Esophagus muscularis mucosa (tissue), 4 donors: ENCODE data around the gene NDUFS8. TPM values are rescaled to one million over a fixed set of nuclear protein-coding genes. Genes with fewer than 3 reads are reported as not detected.
A peak's percentile ranks its signal among the peaks of the same experiment; 100 is the strongest.

ENCODE experiments used
- DNase-seq: peaks from one replicate; pipeline ENCODE4 v3.0.0-alpha.2; 2017; ENCODE audit errors: extremely low spot score
- H3K27ac ChIP-seq, 4 donors: fragments of 200-600 bp; sonication (generic); replicated peaks in 1 of 4; 1 replicate in 3 of 4; 2 replicates in 1 of 4; pipeline ENCODE4 v1.5.1; 2016 to 2019; ENCODE audit warnings: mild to moderate bottlenecking in 1 of 4
- H3K27me3 ChIP-seq, 4 donors: fragments of 200-600 bp; sonication (generic); one replicate each; pipeline versions ENCODE4 v1.5.1 to v1.6.0; 2016 to 2019
- H3K36me3 ChIP-seq, 4 donors: fragments of 200-600 bp; sonication (generic); one replicate each; pipeline ENCODE4 v1.5.1; 2016 to 2019
- H3K4me1 ChIP-seq, 4 donors: fragments of 200-600 bp; sonication (generic); one replicate each; pipeline ENCODE4 v1.5.1; 2016 to 2019
- H3K4me3 ChIP-seq, 4 donors: fragments of 200-600 bp; sonication (generic); 1 replicate in 2 of 4; 2 replicates in 2 of 4; pipeline ENCODE4 v1.5.1; 2016 to 2019; ENCODE audit warnings: mild to moderate bottlenecking in 4 of 4, moderate library complexity in 1 of 4
- H3K9me3 ChIP-seq, 4 donors: fragments of 200-600 bp; sonication (generic); 1 replicate in 3 of 4; 2 replicates in 1 of 4; pipeline ENCODE4 v1.5.1; 2016 to 2019
- CTCF ChIP-seq, 3 experiments: fragments of 200-600 bp in 2 of 3; fragments of 450-650 bp in 1 of 3; sonication (generic) in 2 of 3; IDR thresholded peaks; one replicate each; pipeline ENCODE4 v1.5.1; 2017 to 2019; ENCODE audit warnings: antibody characterized with exemption in 3 of 3, mild to moderate bottlenecking in 2 of 3, moderate library complexity in 1 of 3
- EP300 ChIP-seq: sonication (generic); formaldehyde crosslinking; IDR thresholded peaks from one replicate; pipeline ENCODE4 v1.6.1; 2017; ENCODE audit warnings: antibody characterized with exemption
- POLR2A ChIP-seq: fragments of 450-650 bp; IDR thresholded peaks from one replicate; pipeline ENCODE4 v1.6.1; 2017; ENCODE audit warnings: antibody characterized with exemption, moderate library complexity, mild to moderate bottlenecking, low read depth
- POLR2AphosphoS5 ChIP-seq, 2 donors: sonication (generic); formaldehyde crosslinking; IDR thresholded peaks; one replicate each; pipeline ENCODE4 v1.6.1; 2017; ENCODE audit warnings: antibody characterized with exemption in 2 of 2
- WGBS: methylation state at CpG from one replicate; pipeline ENCODE4 v1.1.5; 2018; 5-methylcytosine and 5-hydroxymethylcytosine counted together
- intact Hi-C: fragments of 100-400 bp; cut with DNase I; formaldehyde crosslinking; loops from one replicate; pipeline ENCODE4 v1.15.1; 2023
- total RNA-seq, 4 donors: library from RNA; depleted of rRNA; stranded (reverse); fragments of >200 nt; gene quantifications; one replicate each; pipeline versions ENCODE4 v1.1.0 to v1.2.1, GENCODE V29; 2016

Gene NDUFS8
- total RNA-seq, 4 donors from 2014 or later = 178 to 271 (median 198) TPM

DNA sequence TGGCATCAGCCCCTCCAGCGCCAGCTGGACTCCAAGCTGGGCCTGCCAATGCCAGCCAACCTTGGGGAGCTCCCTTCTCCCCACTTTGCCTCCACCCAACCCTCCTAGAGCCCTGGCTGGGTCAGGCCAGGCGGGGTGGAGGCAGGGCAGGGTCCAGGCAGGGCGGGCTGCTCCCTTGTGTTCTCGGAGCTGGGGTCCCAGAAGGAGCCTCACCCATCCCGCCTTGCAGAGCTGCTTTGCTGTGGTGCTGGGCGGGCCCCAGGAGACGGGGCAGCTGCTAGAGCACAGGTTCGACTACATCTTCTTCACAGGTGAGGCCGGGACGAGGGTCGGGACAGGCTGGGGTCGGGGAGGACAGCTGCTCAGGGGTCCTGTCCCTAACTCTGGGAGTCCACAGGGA is 11.0 kb upstream of the NDUFS8 start:
- H3K27ac ChIP-seq = no peak overlapping the region
- peaks cover 3 to 17% (median 15%) of the 10 kb centered on the region in 4 donors for H3K4me1 ChIP-seq
- DNase-seq = no peak
- H3K27me3 ChIP-seq = no peaks in the 10 kb centered on the region
- H3K4me3 ChIP-seq = no peak overlapping the region
- peaks cover 0 to 6% (median 0%) of the 10 kb centered on the region in 4 donors for H3K9me3 ChIP-seq
- WGBS = 89% methylated on average over 11 of the region's 12 CpGs
- TF ChIP-seq POLR2AphosphoS5 (IDR thresholded peaks at IDR 0.05) (no peak), EP300 (no peak), CTCF (IDR thresholded peaks at IDR 0.05) (no peak), POLR2A (no peak)
- H3K36me3 ChIP-seq = peaks cover 0 to 15% (median 7%) of the 10 kb centered on the region in 4 donors
- intact Hi-C loops = no loop called here

GRCh38 chr11:68020575-68020974 is 9.9 kb upstream of the NDUFS8 start:
- intact Hi-C loops = no loop called here
- Histone ChIP-seq H3K27me3 (no peaks in the 10 kb centered on the region), H3K4me1 (peaks cover 3 to 13% (median 9%) of the 10 kb centered on the region in 4 donors), H3K9me3 (peaks cover 0 to 12% (median 0%) of the 10 kb centered on the region in 4 donors), H3K4me3 (no peak overlapping the region), H3K36me3 (peaks cover 0 to 26% (median 10%) of the 10 kb centered on the region in 4 donors), H3K27ac (no peak overlapping the region)
- DNase-seq = no peak
- TF ChIP-seq EP300 = no peak
- TF ChIP-seq CTCF (IDR thresholded peaks at IDR 0.05) = peak in 1 of 3 experiments; percentile 19
- WGBS = 71% methylated on average over 6 of the region's 11 CpGs

DNA sequence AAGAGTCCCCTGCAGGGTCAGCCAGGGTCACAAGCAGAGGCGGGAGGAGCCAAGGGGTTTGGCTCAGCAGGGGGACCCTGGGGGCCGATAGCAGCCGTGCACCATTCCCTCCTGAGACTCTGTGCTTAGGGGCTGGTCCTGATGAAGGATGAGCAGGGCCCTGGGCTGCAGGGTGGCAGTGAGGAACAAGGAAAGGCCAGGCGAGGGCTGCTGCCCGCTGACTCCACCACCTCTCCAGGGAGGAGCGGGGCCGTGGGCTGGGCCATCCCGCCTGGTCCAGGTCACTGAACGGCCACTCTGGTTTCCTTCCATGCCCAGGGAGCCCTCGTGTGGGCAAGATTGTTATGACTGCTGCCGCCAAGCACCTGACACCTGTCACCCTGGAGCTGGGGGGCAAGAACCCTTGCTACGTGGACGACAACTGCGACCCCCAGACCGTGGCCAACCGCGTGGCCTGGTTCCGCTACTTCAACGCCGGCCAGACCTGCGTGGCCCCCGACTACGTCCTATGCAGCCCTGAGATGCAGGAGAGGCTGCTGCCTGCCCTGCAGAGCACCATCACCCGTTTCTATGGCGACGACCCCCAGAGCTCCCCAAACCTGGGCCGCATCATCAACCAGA is 9.2 kb upstream of the NDUFS8 start:
- DNase-seq = no peak
- Histone ChIP-seq H3K27ac (no peak overlapping the region), H3K4me1 (peaks cover 3 to 13% (median 9%) of the 10 kb centered on the region in 4 donors), H3K4me3 (no peak overlapping the region), H3K9me3 (peaks cover 0 to 12% (median 0%) of the 10 kb centered on the region in 4 donors), H3K27me3 (no peaks in the 10 kb centered on the region), H3K36me3 (peaks cover 0 to 32% (median 11%) of the 10 kb centered on the region in 4 donors)
- TF ChIP-seq EP300 (no peak), CTCF (IDR thresholded peaks at IDR 0.05) (no peak)
- intact Hi-C loops = no loop called here
- WGBS = 54% methylated on average over 4 of the region's 27 CpGs

DNA sequence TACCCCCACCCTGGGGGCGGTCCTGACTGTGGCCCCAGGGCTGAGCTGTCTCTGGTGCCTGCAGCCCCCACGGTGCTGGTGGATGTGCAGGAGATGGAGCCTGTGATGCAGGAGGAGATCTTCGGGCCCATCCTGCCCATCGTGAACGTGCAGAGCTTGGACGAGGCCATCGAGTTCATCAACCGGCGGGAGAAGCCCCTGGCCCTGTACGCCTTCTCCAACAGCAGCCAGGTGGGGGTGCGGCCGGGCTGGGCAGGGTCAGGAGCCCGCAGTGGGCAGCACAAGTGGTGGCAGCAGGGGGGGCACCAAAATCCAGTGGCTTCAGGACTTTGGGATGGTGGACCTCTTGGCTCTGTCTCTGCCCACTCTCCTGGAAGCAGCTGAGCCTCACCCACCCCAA is 8.0 kb upstream of the NDUFS8 start:
- H3K36me3 ChIP-seq = peaks cover 0 to 40% (median 11%) of the 10 kb centered on the region in 4 donors
- DNase-seq = no peak
- H3K27ac ChIP-seq = no peak overlapping the region
- no peak overlapping the region for H3K4me3 ChIP-seq
- no CpG with 5 or more reads among the region's 13 CpGs for WGBS
- peaks cover 0 to 1% (median 0%) of the 10 kb centered on the region in 4 donors for H3K4me1 ChIP-seq
- H3K27me3 ChIP-seq = no peaks in the 10 kb centered on the region
- intact Hi-C loops = no loop called here
- no peak for TF ChIP-seq POLR2AphosphoS5 (IDR thresholded peaks at IDR 0.05)
- no peak for TF ChIP-seq CTCF (IDR thresholded peaks at IDR 0.05)
- no peak for TF ChIP-seq EP300
- TF ChIP-seq POLR2A = no peak
- peaks cover 0 to 12% (median 0%) of the 10 kb centered on the region in 4 donors for H3K9me3 ChIP-seq

DNA sequence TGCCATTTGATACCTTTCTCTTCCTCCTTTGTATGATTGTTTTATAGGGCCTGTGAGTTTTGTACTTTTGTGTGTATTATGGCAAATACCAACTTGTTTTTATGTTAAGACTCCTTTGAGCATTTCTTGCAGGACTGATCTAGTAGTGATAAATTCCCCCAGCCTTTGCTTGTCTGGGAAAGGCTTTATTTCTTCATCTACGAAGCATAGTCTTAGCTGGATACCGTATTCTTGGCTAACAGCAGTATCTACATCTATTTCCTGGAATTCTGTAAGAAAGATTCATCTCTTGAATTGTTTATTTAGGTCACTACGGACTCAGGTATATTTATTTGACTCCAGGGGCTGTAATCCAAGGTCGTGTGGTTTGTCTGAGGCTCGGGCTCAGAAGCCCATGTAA is 6.0 kb upstream of the NDUFS8 start:
- Histone ChIP-seq H3K9me3 (peaks cover 0 to 12% (median 0%) of the 10 kb centered on the region in 4 donors), H3K36me3 (peaks cover 0 to 40% (median 11%) of the 10 kb centered on the region in 4 donors), H3K27me3 (no peaks in the 10 kb centered on the region), H3K4me1 (peaks cover 3 to 7% (median 5%) of the 10 kb centered on the region in 4 donors), H3K4me3 (no peak overlapping the region), H3K27ac (no peak overlapping the region)
- intact Hi-C loops = no loop called here
- TF ChIP-seq EP300 = no peak
- no peak for TF ChIP-seq CTCF (IDR thresholded peaks at IDR 0.05)
- TF ChIP-seq POLR2A = no peak
- no peak for TF ChIP-seq POLR2AphosphoS5 (IDR thresholded peaks at IDR 0.05)
- no peak for DNase-seq
- 84% methylated on average over 5 of the region's 5 CpGs for WGBS
